Measurements from ENCODE around the gene JOSD1. TPM values are rescaled to one million over a fixed set of nuclear protein-coding genes. Genes with fewer than 3 reads are reported as not detected.
A peak's percentile ranks its signal among the peaks of the same experiment; 100 is the strongest.

JOSD1 gene
- total RNA-seq, 1 experiment from 2014 or later: 51.5 TPM

DNA sequence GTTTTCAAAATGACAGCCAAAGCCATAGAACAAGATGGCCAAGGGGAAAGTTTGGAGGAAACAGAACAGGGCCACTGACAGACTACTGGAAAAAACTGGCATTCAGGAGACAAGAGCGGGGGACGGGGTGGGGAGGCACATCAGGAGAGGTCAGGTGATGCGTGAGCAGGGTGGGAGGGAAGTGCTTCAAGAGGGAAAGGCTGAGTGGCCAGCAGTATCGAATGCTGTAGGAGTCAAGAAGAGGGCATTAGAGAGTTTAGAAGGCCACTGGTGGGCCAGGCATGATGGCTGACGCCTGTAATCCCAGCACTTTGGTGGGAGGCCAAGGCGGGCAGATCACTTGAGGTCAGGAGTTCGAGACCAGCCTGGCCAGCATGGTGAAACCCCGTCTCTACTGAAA is 13.2 kb upstream of the JOSD1 start:
- no peak for DNase-seq (ENCODE audit: low read depth)

DNA sequence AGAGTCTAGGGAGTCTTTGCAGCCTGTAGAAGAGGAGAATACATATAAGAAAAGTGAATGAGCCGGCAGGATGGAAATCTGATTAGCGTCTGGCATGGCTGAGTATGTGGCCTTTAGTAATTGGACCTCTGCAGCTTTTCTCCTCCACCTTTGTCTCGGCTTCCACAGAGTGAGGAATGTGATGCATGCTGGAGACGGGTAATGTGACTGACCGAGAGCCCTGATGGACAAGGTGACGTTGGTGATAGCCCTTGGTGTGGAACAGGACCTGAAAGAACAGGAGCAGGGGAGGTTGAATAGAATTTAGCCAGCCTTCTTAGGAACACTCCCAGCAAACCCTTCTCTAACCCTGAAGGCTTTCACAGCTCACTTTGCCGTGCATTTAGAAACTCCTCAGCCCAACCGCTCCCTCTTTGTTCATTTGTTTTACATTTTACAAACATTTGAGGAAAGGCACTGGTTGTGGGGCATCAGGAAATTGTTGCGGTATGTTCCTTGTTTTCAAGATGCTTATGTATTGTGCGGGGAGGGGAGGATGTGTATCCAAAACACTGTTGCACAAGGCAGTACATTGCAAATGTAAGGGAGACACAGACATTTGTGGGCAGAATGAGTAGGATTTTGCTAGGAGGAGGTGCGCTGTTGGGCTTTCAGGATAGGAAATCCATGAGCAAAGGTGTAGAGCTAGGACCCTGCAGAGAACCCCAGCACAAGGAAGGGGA is 11.9 kb upstream of the JOSD1 start:
- no peak for DNase-seq (ENCODE audit: low read depth)

DNA sequence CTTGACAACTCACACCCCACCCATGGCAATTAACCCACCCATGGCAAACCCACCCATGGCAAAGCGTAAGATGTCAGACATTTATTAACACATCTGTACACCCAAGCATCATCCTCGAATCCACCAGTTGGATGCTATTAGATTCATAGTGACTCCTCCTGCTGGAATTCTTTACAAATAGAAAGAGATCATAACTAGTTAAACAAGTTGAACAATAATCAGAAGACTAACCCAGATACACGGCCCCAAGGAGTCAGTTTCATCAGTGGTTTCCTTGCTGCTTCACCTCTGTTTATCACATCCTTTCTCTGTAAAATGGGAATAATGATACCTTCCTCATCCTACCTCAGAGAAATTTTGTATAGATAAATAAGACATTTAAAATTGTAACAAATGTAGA is 10.1 kb upstream of the JOSD1 start:
- DNase-seq (ENCODE audit: low read depth): no peak

DNA sequence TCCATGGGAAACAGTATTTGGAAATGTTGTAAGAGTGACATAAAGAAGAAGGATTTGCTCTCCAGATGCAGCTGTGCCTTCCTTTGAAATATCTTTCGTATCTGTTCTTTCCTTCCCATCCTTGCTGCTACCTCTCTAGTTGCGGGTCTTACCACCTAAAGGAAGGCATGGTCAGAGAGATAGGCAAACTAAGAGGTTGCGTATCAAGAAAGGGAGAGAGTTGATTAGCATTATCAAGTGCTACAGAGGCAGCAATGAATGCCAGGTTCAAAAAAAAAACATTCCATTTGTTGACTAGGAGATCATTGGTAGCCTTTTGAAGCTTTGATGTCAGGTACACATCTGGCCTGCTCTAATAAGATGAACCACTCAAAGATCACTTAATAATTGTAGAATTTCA is 9.6 kb upstream of the JOSD1 start:
- no peak for DNase-seq (ENCODE audit: low read depth)

DNA sequence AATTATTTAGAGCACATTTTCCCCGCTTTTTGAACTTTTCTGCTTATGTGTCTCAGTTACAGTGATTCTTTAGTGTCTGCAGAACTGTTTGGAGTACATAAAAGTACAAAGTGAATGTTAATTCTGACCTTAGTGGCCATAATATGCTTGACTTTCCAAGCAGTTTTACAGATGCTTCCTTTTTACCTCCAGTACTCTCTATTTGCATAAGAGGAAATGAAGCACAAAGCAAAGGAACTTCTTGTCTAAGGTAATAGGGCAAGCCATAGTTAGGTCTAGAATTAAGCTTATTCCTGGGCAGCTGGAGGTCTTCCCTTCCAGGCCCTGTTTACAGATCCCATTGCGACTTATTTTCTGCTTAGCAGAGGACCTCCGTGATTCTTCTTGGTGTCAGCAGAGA is 8.6 kb upstream of the JOSD1 start:
- no peak for DNase-seq (ENCODE audit: low read depth)

DNA sequence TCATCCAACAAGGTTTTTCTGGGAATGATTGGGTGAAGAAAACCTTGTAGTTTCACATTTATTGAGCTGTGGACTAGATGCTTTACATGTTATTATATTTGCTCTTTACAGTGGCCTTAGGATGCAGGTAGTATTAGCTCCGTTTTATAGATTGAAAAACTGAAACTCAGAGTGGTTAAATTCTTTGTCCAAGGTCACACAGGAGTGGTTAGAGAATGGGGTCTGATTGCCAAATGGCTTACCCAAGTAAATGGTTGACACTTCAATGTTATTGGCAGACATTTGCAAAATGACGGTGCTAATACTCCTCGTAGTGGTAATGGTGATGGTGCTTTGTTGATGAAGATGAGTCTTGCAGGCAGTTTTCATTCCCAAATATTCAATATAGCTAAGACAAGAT is 7.2 kb upstream of the JOSD1 start:
- no peak for DNase-seq (ENCODE audit: low read depth)

DNA sequence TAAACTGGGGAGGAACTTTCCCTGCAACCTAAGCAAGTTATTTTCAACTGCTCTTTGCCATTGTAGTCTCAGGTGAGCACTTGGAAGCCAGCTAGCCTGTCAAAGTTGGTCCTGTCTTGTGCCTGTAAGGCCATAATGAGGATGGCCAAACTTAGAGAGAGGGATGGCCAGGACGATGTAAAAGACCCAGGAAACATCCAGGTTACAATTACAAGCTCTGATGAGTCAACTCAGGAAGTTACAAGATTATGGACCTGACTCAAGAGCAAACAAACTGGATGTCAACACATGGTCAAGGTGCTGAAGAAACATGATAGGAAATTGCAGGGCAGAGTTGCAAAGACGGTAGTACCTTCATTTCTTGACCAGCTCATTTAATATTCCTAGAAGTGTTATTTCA is 6.6 kb upstream of the JOSD1 start:
- DNase-seq (ENCODE audit: low read depth): peak; percentile 48

DNA sequence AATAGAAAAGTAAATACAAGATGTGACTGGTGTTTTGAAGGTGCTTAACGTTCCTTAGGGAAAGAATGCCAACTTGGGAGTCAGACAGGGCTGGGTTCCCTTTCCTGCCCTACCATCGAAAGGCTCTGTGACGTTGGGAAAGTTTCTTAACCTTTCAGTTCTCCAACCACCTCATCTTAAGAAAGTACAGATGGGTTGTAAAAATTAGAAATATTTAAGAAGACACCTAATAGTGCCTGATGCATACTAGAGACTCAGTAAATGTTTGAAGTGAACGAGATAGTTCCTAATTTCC is 6.1 kb upstream of the JOSD1 start:
- no peak for DNase-seq (ENCODE audit: low read depth)

DNA sequence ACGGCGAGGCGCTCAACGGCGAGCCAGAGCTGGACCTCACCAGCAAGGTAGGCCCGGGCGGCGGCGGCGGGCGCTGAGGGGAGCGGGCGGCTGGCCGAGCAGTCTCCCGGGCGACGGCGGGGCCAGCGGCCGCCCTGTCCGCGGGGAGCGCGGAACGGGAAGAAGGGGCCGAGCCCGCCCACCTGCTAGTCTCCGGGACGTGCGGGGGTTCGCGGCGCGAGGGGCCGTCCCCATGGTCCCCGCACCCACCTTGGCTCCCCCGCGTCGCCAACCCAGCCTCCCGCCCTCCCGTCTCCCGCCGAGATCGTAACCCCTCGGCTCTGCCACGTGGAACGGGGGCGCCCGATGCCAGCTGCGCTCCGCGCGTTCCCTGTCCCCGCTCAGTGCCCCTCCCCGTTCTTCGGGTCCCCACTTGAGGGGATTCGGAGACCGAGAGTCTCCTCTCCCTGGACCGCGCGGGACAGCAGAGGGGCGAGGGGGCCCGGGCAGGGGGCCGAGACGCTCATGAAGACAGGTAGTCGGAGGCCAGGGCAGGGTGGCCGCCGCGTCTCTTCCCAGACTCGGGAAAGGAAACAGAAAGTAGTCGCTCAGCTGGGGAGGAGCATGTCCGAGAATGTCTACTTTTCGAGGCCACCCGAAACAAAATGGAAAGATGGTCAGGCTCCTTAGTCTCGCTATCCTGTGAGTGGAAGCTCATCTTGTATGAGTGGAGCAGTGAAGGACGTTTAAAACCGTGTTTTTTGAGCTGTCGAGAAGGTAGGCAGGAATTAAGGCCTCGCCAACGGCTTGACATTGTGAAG is 5.6 kb upstream of the JOSD1 start:
- DNase-seq (ENCODE audit: low read depth): peak; percentile 45

DNA sequence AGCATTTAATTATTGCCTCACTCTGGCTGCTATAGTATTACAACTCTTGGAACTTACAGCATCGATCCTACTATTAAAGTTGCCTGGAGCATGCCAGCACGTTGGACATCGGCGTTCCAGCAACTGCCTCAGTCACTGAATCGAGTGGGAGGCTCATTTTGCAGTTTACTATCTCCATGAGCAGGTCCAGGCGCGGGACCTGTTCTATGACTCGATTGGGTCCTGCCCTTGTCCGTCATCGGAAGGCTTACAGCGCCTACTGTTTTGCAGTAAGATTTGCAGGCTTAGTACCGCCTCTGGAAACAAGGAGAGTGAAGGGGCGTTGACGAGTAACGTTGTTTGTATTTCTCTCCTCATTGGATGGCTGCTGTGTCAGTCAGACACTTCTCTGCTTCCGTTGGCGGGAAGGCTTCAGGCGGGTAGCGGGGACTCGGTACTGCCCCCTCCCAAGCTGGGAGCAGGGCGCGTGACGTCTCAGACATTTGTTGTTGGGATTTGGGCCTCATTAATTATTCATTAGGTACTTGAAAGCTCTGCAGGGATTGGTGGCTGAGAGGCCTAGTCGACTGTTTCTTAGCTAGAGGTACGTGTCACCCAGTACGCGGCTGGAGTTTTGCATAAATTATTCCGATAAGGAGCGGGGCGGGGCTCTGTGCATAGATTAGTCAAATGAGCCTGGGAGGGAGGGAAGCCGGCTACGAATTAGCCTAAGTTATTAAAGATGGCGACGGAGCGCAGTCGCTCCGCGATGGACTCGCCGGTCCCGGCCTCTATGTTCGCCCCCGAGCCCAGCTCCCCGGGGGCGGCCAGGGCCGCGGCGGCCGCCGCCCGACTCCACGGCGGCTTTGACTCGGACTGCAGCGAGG is 4.7 kb upstream of the JOSD1 start, which contains the start of gene GTPBP1:
GTPBP1 (plus strand) TSS at position 710 of the 866 bp plus-strand sequence; CDS start at position 722, 12 bp downstream.
- peak; percentile 100 for DNase-seq (ENCODE audit: low read depth)

DNA sequence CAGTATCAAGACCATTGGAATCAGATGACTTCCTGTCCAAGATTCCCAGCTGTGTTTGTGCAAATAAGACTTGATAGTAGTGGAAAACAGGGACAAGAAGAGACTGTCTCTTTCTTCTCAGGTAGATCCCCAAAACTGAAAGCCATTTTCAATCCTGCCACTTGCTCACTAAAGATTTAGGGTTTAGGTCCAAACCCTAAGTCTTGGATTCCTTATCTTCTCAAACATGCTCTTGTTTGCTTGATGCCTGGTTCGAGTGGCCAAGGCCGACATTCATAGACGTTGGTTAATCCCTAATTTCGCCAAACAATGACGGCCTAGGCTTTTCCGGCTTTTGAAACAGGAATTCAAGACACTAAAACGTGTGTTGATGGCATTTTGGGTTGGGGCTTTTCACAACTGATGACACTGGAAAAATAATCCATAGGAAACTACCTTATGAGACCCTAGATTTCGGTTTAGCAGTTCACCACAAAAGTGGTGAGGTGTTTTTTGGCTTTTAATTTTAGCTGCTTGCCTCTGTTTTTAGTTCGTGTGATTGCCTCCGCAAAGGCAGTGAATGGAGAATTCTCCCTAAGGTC is 4.0 kb upstream of the JOSD1 start:
- no peak for DNase-seq (ENCODE audit: low read depth)

DNA sequence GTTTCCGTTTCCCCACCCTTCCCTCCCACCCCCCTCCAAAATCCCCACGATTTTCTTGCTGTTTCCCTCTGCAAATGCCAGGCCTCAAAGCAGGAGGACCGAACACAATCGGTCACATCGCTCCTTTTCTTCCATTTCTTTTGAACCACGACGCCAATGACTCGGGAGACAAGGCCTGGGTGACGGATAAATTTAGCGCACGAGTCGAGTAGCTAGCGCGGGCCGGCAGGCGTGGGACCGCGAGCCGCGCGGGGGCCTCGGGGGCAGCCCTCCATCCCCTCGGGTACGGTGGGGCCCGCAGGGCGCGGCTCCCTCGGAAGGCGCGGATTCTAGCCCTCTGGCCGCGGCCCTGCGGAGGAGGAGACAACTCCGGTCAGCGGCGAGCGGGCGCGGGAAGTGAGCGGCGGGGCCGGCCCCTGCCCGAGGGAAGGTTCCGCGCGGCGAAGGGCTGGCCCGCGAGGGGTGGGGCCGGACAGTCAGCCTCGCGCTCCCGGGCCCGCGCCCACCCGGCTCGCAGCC is 414 bp downstream of the JOSD1 start:
- DNase-seq (ENCODE audit: low read depth): no peak

DNA sequence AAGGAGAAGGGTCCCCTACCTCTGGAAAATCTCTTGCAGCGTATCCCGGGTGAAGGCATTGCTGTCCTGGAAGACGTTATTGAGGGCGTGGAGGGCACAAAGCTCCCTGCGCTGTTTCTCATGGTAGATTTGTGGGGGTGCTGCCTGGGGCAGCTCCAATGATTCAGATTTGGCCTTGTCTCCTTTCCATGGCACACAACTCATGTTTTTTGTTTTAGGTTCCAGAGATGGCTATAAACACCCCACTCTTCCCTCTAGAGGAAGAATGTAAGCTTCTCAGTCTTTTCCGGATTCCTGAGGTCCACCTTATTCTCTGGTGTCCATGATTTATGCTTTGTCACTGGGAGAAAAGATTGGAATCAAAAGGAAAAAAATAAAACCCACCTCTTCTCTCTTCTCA is 959 bp downstream of the JOSD1 start:
- peak; percentile 18 for DNase-seq (ENCODE audit: low read depth)

DNA sequence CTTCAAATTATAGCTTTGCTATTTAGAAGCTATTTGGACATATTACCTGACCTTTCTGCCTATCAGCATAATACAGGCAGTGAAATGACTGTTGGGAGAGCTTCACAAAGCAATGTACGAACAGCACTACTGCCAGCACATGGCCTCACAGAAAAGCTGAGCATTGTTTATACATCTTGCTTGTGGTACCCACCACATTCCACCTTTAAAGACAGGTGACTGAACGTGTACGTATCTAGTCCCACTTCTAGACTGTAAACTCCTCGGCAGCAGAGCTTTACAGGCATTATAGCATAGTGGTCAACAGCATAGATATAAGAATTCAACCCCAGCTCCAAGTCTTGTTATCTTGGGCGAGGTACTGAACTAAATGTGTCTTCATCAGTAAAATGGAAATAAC is 1.6 kb downstream of the JOSD1 start:
- DNase-seq (ENCODE audit: low read depth): no peak

DNA sequence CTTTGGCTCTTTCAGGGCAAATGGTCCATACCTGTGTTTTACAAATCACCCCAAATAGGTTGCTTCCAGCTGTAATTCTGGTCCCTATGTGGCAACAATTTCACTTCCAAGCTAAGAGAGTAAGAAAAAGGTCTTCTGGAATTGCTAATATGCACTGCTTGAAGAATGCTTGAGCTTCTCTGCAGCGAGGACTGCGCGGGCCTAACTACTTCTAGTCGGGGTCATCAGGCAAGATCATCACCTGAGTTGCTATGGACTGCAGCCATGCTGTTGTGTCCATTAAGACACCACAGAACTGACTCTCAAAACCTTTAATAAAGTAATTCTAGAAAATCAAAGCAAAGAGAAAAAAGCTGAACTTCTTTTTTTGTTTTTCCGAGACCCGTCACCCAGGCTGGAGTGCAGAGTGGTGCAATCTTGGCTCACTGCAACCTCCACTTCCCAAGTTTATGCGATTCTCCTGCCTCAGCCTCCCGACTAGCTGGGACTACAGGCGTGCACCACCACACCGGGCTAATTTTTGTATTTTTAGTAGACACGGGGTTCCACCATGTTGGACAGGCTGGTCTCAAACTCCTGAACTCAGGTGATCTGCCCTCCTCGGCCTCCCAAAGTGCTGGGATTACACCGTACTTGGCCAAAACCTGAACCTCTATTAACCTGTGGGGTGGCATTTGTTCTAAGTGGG is 2.2 kb downstream of the JOSD1 start:
- no peak for DNase-seq (ENCODE audit: low read depth)

DNA sequence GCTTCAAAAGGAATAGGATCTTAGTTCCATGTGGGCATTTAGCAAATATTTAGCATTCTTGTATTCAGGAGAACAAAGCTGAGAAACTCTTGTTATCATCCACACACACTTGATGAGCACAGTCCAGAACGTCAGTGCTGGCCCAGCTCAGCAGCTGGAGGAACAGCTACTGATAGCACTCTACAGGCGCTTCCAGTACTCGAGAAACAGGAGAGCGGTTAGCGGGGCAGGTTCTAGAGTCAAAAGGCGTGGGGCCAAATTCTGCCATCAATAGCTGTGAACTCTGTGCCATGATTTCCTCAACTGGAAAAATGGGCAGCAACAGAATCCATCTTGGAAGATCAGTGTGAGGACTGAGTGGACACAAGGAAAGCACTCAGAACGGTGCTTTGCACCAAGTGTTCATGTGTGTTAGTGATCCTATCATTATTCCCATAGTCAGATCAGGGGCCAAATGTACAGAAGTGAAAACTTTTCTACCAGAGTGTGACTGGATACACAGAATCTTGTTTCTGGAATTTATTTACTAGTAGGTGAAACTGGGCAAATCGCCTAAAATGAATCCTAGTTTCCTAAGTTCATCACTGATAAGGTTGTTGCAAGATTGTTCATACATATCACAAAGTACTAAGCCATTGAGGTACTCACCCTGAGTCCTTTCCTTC is 3.2 kb downstream of the JOSD1 start:
- DNase-seq (ENCODE audit: low read depth): no peak

DNA sequence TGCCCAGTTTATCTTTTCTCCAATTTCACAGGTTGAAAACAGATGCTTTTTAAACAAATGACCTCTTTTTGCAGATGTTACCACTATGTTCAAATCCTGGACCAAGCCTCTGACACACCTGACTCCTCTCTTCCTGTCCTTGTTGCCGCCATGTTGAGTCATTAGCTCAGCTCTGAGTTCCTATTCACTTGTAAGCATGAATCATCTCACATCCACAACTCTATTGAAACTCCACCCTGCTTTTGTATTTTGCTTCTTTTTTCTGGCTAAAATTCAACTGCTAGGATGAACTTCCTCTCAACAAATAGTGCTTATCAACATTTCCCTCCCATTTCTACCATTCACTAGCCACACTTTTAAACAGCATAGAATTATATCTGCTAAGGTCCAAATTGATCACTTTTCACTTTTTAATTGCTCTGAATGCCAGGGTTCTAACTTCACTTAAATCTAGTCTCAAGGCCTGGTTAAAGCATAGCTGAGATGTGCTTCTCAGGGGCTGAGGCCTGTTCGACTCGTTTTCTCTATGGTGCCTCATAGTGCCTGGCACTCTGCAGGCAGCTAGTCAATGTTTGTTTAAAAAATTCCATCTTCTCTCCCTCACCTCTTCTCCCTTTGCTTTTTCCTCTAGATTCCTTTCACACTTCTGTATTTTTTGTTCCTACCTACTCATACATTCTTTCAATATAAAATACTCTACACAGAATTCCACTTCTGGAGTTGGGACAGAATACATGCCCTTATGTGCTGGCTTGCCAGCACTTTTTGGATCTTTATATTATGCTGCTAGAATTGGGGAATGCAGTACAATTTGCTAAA is 3.9 kb downstream of the JOSD1 start:
- DNase-seq (ENCODE audit: low read depth): peak; percentile 84

DNA sequence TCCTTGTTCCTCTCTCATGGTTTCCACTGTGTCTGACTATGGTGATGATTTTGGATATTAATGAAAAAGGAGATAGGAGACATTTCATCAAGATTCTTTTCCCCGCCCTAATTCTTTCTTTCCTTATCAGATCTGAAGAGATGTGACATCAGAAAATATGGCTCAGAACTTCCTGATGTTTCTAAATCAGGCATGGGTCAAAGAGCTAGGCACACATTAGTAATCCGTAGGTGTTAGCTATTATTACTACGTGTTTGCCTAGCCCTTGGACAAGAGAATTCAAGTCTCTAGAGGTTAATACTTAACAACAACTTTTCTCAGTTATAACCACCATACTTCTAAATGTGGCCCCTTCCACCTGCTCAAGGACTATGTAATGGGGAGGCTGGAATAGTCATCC is 5.8 kb downstream of the JOSD1 start:
- no peak for DNase-seq (ENCODE audit: low read depth)

DNA sequence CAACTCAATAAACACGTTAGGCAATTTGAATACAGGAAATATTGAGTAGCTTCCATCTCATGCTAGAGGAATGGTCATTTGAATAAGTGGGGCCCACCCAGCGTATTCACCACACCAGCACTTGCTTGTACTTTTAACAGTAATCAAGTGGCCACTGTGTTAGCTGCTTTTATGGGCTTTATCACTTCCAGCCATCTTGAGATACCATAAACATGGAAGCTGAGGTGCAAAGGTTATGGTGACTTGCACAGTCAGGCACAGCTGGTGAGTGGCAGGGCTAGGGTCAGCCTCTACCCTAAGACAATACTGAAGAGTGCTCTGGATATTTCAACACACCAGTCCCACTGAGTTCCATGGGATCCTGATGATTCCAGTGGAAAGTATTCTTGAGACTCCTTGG is 6.7 kb downstream of the JOSD1 start:
- DNase-seq (ENCODE audit: low read depth): no peak

DNA sequence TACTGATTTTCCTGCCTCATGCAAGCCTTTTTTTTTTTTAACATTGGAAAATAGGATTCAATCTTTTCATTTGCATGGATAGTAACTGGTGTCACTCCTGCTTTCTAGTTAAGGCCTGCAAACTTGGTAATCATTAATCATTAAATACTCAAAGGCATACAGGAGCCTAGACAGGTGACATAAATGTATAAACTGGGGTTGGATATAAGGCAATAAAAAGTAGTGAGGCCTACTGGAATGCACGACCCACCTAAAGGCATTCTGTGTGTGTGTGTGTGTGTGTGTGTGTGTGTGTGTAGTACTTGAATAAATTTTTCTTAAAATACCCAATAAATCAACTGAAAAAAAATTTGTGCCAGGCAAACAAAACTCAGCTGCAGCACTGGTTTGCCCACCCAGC is 11.1 kb downstream of the JOSD1 start:
- no peak for DNase-seq (ENCODE audit: low read depth)

Data from Daoy (cell line).